Mesenchymal stem cell (in vitro differentiated cells and primary cell): ENCODE measurements around the gene OR5M3. TPM values are rescaled to one million over a fixed set of nuclear protein-coding genes. Genes with fewer than 3 reads are reported as not detected.

Experiments
- DNase-seq: peaks from one replicate; pipeline ENCODE4 v3.0.0-alpha.2; 2013
- H2AFZ ChIP-seq: one replicate; pipeline ENCODE4 v1.6.1; 2013; ENCODE audit warnings: low read depth, mild to moderate bottlenecking, control low read depth, inconsistent platforms, low read length, moderate library complexity
- H2AK5ac ChIP-seq: 2 replicates; pipeline ENCODE4 v1.6.1; 2013; ENCODE audit warnings: low read length, moderate library complexity, mild to moderate bottlenecking, inconsistent platforms; ENCODE audit not compliant: severe bottlenecking
- H2BK120ac ChIP-seq: one replicate; pipeline ENCODE4 v1.6.1; 2013; ENCODE audit warnings: low read depth, mild to moderate bottlenecking, inconsistent platforms, low read length, moderate library complexity
- H2BK12ac ChIP-seq, 2 experiments: one replicate each; pipeline ENCODE4 v1.6.1; 2013; ENCODE audit warnings: inconsistent platforms in 2 of 2, low read length in 2 of 2, mild to moderate bottlenecking in 2 of 2, moderate library complexity in 2 of 2, control low read depth in 1 of 2
- H2BK15ac ChIP-seq: one replicate; pipeline ENCODE4 v1.6.1; 2013; ENCODE audit warnings: mild to moderate bottlenecking, low read depth, inconsistent platforms; ENCODE audit not compliant: poor library complexity, severe bottlenecking
- H2BK5ac ChIP-seq: 2 replicates; pipeline ENCODE4 v1.6.1; 2013; ENCODE audit warnings: low read depth, mild to moderate bottlenecking, low read length, control low read depth, inconsistent platforms; ENCODE audit not compliant: poor library complexity, severe bottlenecking
- H3K14ac ChIP-seq, 2 experiments: one replicate each; pipeline ENCODE4 v1.6.1; 2013; ENCODE audit warnings: inconsistent platforms in 2 of 2, low read length in 2 of 2, control low read depth in 1 of 2, mild to moderate bottlenecking in 1 of 2, moderate library complexity in 1 of 2
- H3K18ac ChIP-seq, 2 experiments: one replicate each; pipeline ENCODE4 v1.6.1; 2013; ENCODE audit warnings: inconsistent platforms in 2 of 2, low read length in 2 of 2, control low read depth in 1 of 2, low read depth in 1 of 2, mild to moderate bottlenecking in 1 of 2
- H3K23ac ChIP-seq, 2 experiments: one replicate each; pipeline ENCODE4 v1.6.1; 2013; ENCODE audit warnings: inconsistent platforms in 2 of 2, low read length in 2 of 2, mild to moderate bottlenecking in 2 of 2, moderate library complexity in 2 of 2, control low read depth in 1 of 2
- H3K27ac ChIP-seq: 2 replicates; pipeline ENCODE4 v1.5.1; 2013; ENCODE audit warnings: mild to moderate bottlenecking, moderate library complexity, low read length, control low read depth, inconsistent platforms; ENCODE audit not compliant: poor library complexity, severe bottlenecking
- H3K27me3 ChIP-seq, 2 experiments: 2 replicates each; pipeline versions ENCODE4 v1.6.1 to v1.7.0; 2013; ENCODE audit warnings: low read length in 2 of 2, mild to moderate bottlenecking in 2 of 2, moderate library complexity in 2 of 2, control low read depth in 1 of 2, inconsistent platforms in 1 of 2; ENCODE audit not compliant: control insufficient read depth in 1 of 2, insufficient read depth in 1 of 2
- H3K36me3 ChIP-seq, 2 experiments: 2 replicates each; pipeline versions ENCODE4 v1.6.1 to v1.7.0; 2013; ENCODE audit warnings: low read length in 2 of 2, control low read depth in 1 of 2, inconsistent platforms in 1 of 2, low read depth in 1 of 2, mild to moderate bottlenecking in 1 of 2; ENCODE audit not compliant: insufficient read depth in 2 of 2, control insufficient read depth in 1 of 2
- H3K4ac ChIP-seq, 2 experiments: one replicate each; pipeline ENCODE4 v1.6.1; 2013; ENCODE audit warnings: inconsistent platforms in 2 of 2, low read length in 2 of 2, mild to moderate bottlenecking in 2 of 2, moderate library complexity in 2 of 2, control low read depth in 1 of 2, low read depth in 1 of 2
- H3K4me1 ChIP-seq: 2 replicates; pipeline ENCODE4 v1.6.1; 2013; ENCODE audit warnings: low read depth, low read length, control low read depth; ENCODE audit not compliant: control insufficient read depth, insufficient read depth
- H3K4me2 ChIP-seq: 2 replicates; pipeline ENCODE4 v1.6.1; 2013; ENCODE audit warnings: low read length, mild to moderate bottlenecking, inconsistent platforms; ENCODE audit not compliant: poor library complexity, severe bottlenecking
- H3K4me3 ChIP-seq, 2 experiments: 2 replicates each; pipeline versions ENCODE4 v1.5.1 to v1.7.0; 2013; ENCODE audit warnings: low read length in 2 of 2, mild to moderate bottlenecking in 2 of 2, control low read depth in 1 of 2, low read depth in 1 of 2; ENCODE audit not compliant: insufficient read depth in 1 of 2
- H3K79me1 ChIP-seq: replicated peaks from 2 replicates; pipeline ENCODE4 v1.6.1; 2013; ENCODE audit warnings: mild to moderate bottlenecking, control low read depth, low read length, inconsistent platforms; ENCODE audit not compliant: poor library complexity, severe bottlenecking
- H3K9ac ChIP-seq: 2 replicates; pipeline ENCODE4 v1.7.0; 2013; ENCODE audit warnings: mild to moderate bottlenecking, low read length, moderate library complexity
- H3K9me3 ChIP-seq: 2 replicates; pipeline ENCODE4 v1.7.0; 2013; ENCODE audit warnings: mild to moderate bottlenecking, low read length; ENCODE audit not compliant: control insufficient read depth
- H4K8ac ChIP-seq: one replicate; pipeline ENCODE4 v1.6.1; 2013; ENCODE audit warnings: inconsistent platforms, mild to moderate bottlenecking, low read length, moderate library complexity
- H4K91ac ChIP-seq: one replicate; pipeline ENCODE4 v1.6.1; 2013; ENCODE audit warnings: mild to moderate bottlenecking, low read length, inconsistent platforms
- WGBS: methylation state at CpG from one replicate; pipeline ENCODE4 v1.1.7; 2013; ENCODE audit warnings: mixed read lengths; 5-methylcytosine and 5-hydroxymethylcytosine counted together
- polyA plus RNA-seq, 2 experiments: library from polyadenylated mRNA; stranded (reverse); fragments of 200-250 nt; gene quantifications; one replicate each; pipeline ENCODE4 v1.2.3, GENCODE V29; 2013

OR5M3 gene
- not detected for polyA plus RNA-seq (2013, experiment 1 of 2)
- polyA plus RNA-seq (2013, experiment 2 of 2), result not detected

DNA sequence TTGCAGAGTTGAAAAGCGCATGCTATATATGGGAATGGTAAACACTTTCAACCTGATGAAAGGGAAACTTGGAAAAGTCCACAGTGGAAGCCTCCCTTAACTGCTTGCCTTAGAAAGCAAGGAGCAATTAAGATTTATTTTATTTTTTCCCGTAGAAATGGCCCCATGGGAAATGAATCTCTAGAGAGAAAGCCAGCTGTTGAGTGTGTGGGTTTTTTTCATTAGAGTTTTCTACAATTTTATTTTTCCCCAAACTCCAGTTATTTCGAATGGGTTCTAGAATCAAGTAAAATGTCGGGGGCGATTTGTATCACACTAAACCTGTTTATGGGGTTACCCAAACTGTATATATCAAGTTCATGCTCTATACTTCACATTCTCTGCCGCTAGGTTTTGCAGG is at the start of gene OR5M3:
TSS of gene OR5M3 (minus strand) at position 101 of the 400 bp plus-strand sequence. CDS start 2,855 bp downstream, outside the sequence.
- H4K8ac ChIP-seq, result no peak within 1 kb of the TSS
- H2BK12ac ChIP-seq, result no peak within 1 kb of the TSS

GRCh38 chr11:56522008-56522407 is 48.9 kb upstream of the OR5M3 start:
- no peak overlapping the region for H3K18ac ChIP-seq
- H4K91ac ChIP-seq, result no peak overlapping the region
- H3K23ac ChIP-seq, result no peak overlapping the region
- no peaks in the 10 kb centered on the region for H3K79me1 ChIP-seq
- H2BK12ac ChIP-seq, result no peak overlapping the region
- no peak overlapping the region for H2AK5ac ChIP-seq
- no peak overlapping the region for H3K4me3 ChIP-seq
- H2BK120ac ChIP-seq, result no peak overlapping the region
- H3K9me3 ChIP-seq, result no peaks in the 10 kb centered on the region
- no peak overlapping the region for H2BK15ac ChIP-seq
- no peak overlapping the region for H2BK5ac ChIP-seq
- H3K9ac ChIP-seq, result no peak overlapping the region
- WGBS, result 57% methylated on average over 5 of the region's 5 CpGs
- no peak overlapping the region for H3K14ac ChIP-seq
- no peak overlapping the region for H3K27ac ChIP-seq
- DNase-seq, result no peak
- H3K4me1 ChIP-seq, result no peaks in the 10 kb centered on the region
- no peak overlapping the region for H3K4ac ChIP-seq
- no peaks in the 10 kb centered on the region for H3K36me3 ChIP-seq
- no peak overlapping the region for H4K8ac ChIP-seq
- H2AFZ ChIP-seq, result no peak overlapping the region
- H3K27me3 ChIP-seq, result no peaks in the 10 kb centered on the region
- H3K4me2 ChIP-seq, result no peak overlapping the region

More for the DNA sequence above, at the start of gene OR5M3:
- H4K91ac ChIP-seq, result no peak within 1 kb of the TSS
- no peak within 1 kb of the TSS for H3K27ac ChIP-seq
- H2AFZ ChIP-seq, result no peak within 1 kb of the TSS
- no peaks in the 10 kb centered on the region for H3K79me1 ChIP-seq
- H3K23ac ChIP-seq, result no peak within 1 kb of the TSS
- DNase-seq, result no peak
- H3K14ac ChIP-seq, result no peak within 1 kb of the TSS
- H2BK120ac ChIP-seq, result no peak within 1 kb of the TSS
- no peak within 1 kb of the TSS for H3K4me3 ChIP-seq
- no peak within 1 kb of the TSS for H2AK5ac ChIP-seq
- WGBS, result 82% methylated on average over 3 of the region's 6 CpGs
- no peaks in the 10 kb centered on the region for H3K27me3 ChIP-seq
- H3K36me3 ChIP-seq, result no peaks in the 10 kb centered on the region
- H2BK15ac ChIP-seq, result no peak within 1 kb of the TSS
- no peak within 1 kb of the TSS for H2BK5ac ChIP-seq
- H3K9me3 ChIP-seq, result no peaks in the 10 kb centered on the region
- H3K4ac ChIP-seq, result no peak within 1 kb of the TSS
- H3K18ac ChIP-seq, result no peak within 1 kb of the TSS
- no peaks in the 10 kb centered on the region for H3K4me1 ChIP-seq
- H3K9ac ChIP-seq, result no peak within 1 kb of the TSS
- no peak within 1 kb of the TSS for H3K4me2 ChIP-seq

GRCh38 chr11:56513280-56513679 is 40.1 kb upstream of the OR5M3 start:
- Histone ChIP-seq H2BK12ac (no peak overlapping the region), H3K4ac (no peak overlapping the region), H3K4me1 (no peaks in the 10 kb centered on the region), H3K27ac (no peak overlapping the region), H2BK15ac (no peak overlapping the region), H3K36me3 (no peaks in the 10 kb centered on the region), H4K8ac (no peak overlapping the region), H3K9ac (no peak overlapping the region), H3K4me2 (no peak overlapping the region), H3K79me1 (no peaks in the 10 kb centered on the region), H3K14ac (no peak overlapping the region), H4K91ac (no peak overlapping the region), H3K18ac (no peak overlapping the region), H2AK5ac (no peak overlapping the region), H2BK5ac (no peak overlapping the region), H3K4me3 (no peak overlapping the region), H2BK120ac (no peak overlapping the region), H3K9me3 (no peaks in the 10 kb centered on the region), H3K23ac (no peak overlapping the region), H3K27me3 (no peaks in the 10 kb centered on the region), H2AFZ (no peak overlapping the region)
- WGBS, result no CpG with 5 or more reads among the region's 1 CpG
- DNase-seq, result no peak

DNA sequence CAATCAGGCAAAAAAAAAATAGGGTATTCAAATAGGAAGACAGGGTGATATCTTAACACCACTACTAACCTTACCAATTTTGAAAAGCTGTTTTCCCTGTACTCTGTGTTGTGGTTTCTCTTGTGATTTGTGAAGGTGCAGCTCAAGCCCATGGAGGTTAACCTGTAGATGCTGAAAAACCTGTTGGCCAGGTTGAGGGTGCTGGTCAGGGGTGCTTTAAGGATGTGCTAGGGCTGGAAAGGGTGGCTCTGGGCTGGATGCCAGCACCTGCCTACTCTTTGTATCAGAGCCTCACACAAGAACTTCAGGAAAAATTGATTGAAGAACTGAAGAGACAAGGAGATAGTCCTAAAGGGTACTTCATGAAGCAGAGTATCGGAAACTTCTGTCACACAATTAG is 36.3 kb upstream of the OR5M3 start:
- no peak overlapping the region for H3K14ac ChIP-seq
- no peak overlapping the region for H3K23ac ChIP-seq
- WGBS, result no CpG with 5 or more reads among the region's 1 CpG
- no peak overlapping the region for H2BK15ac ChIP-seq
- no peak overlapping the region for H4K91ac ChIP-seq
- H3K4ac ChIP-seq, result no peak overlapping the region
- no peaks in the 10 kb centered on the region for H3K4me1 ChIP-seq
- no peak overlapping the region for H3K4me2 ChIP-seq
- no peak overlapping the region for H2BK5ac ChIP-seq
- no peaks in the 10 kb centered on the region for H3K9me3 ChIP-seq
- H2BK12ac ChIP-seq, result no peak overlapping the region
- no peak overlapping the region for H3K18ac ChIP-seq
- H2BK120ac ChIP-seq, result no peak overlapping the region
- no peaks in the 10 kb centered on the region for H3K36me3 ChIP-seq
- H3K9ac ChIP-seq, result no peak overlapping the region
- no peak overlapping the region for H2AFZ ChIP-seq
- no peak overlapping the region for H3K27ac ChIP-seq
- H2AK5ac ChIP-seq, result no peak overlapping the region
- H3K4me3 ChIP-seq, result no peak overlapping the region
- DNase-seq, result no peak
- no peaks in the 10 kb centered on the region for H3K79me1 ChIP-seq
- no peaks in the 10 kb centered on the region for H3K27me3 ChIP-seq
- H4K8ac ChIP-seq, result no peak overlapping the region
